Endothelial cell of hepatic sinusoid (primary cell): ENCODE data around the gene NDE1.

Experiments used
- in situ Hi-C: cut with HindIII; loops from 2 replicates; pipeline ENCODE4 v1.10.0; 2017; ENCODE audit warnings: low sequenced_read_pairs

The NDE1 gene

DNA sequence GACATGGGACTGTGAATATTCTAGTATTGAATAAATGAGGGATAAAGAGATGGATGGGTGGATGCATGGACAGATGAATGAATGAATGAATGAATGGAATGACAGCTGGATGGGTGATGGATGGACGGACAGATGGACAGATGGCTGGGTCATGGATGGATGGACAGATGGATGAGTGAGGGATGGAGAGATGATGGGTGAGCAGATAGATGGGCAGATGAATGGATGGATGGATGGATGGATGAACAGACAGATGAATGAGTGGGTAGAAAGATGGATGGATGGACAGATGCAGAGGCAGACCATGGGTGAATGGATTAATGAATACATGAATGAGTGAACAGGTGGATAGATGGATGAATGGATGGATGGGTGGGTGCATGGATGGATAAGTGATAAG is 110.1 kb downstream of the NDE1 start:
- in situ Hi-C loops: no loop called here

DNA sequence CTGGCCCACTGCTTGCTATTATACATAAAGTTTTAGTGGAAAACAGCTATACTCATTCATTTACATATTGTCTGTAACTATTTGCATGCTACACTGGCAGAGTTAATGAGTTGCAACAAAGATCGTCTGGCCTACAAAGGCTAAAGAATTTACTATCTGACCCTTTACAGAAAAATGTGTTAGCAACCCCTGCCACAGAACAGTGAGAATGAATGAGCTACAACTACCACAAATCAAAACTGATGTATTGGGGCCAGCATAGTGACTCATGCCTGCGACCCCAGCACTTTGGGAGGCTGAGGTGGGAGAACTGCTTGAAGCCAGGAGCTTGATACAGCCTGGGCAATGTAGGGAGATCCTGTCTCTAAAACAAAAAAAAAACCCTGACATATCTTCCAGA is 114.1 kb downstream of the NDE1 start:
- in situ Hi-C loops: no loop called here

DNA sequence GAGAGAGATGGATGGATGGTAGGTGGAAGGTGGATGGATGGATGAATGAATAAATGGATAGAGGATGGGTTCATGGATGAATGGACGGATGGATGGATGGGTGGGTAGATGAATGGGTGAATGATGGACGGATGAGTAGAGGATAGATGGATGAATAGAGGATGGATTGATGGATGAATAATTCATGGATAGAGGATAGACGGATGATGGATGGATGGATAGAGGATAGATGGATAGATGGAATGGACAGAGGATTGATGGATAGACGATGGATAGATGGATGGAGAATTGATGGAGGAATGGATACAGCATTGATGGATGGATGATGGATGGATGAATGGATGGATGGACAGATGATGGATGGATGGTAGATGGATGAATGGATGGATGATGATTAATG is 115.1 kb downstream of the NDE1 start:
- in situ Hi-C loops: no loop called here

DNA sequence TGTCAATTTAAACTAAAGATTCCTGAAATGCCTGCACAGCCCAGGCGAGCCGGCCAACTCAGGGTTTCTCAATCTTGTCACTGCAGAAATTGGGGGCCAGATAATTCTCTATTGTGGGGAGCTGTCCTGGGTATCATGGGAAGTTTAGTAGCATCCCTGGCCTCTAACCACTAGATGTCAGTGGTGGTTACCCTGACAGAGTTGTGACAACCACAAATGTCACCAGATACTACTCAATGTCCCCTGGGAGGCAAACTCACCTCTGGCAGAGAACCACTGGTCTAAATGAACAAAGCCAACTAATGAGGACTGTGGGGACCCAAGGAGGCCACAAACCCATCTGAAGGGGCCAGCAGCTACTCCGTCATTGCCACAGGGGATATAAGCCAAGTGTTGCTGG is 115.8 kb downstream of the NDE1 start:
- in situ Hi-C loops: no loop called here

DNA sequence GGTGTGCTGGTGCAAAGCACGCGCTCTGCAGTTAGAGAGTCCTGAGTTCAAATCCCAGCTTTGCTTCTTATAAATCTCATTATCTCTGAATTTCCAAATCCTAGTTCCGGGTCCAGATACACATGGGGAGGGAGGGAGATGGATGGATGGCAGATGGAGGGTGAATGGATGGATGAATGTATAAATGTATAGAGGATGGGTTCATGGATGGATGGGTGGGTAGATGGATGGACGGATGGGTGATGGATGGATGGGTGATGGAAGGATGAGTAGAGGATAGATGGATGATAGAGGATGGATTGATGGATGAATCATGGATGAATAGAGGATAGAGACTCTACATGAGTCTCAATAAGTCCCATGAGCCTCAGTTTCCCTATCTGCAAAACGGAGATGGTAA is 116.9 kb downstream of the NDE1 start:
- in situ Hi-C loops: no loop called here

DNA sequence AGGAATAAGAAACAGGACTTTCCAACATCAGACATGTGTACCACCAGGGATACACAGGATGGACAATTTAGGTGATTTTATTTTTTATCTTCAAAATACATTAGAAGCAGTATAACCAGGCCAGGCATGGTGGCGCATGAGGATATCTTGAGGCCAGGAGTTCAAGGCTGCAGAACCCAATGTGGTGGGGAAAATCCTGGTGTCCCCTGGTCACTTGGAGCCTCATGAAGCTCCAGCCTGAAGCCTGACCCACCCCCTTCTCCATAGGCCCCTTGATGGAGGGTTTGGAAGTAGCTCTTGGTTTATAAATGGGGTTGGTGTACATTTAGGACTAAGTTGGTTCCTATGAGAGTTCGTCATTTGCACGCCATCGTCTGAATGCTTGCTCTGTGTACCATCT is 118.2 kb downstream of the NDE1 start:
- in situ Hi-C loops: no loop called here

DNA sequence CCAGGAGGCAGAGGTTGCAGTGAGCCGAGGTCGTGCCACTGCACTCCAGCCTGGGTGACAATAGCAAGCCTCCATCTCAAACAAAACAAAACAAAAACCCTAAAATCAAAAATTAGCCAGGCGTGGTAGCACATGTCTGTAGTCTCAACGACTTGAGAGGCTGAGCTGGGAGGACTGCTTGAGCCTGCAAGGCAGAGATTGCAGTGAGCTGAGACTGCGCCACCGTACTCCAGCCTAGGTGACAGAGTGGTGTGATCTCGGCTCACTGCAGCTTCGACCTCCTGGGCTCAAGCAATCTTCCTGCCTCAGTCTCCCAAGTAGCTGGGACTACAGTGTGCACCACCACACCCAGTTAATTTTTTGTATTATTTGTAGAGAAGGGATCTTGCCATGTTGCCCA is 119.2 kb downstream of the NDE1 start:
- in situ Hi-C loops: no loop called here

DNA sequence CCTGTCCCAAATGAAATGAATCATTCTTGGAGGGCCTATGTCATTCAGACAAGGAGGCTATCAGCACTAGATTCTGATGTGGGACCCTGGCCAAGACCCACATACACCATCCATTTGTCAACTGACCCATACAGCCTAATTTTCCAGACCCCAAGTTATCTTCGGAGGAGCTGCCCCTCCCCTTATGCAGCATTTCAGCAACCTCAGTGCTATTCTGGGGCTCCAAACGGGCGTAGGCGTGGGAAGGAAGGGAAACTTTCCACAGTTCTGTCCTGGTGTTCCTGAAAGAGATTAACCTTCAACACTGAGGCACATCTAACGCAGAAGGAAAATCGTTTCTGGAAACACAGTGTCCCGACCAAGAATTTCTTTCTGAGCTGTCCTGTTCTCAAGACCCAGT is 120.1 kb downstream of the NDE1 start:
- in situ Hi-C loops: loop anchor here (5.0 kb wide), 1 partner anchor 57 kb away; no protein-coding TSS in a partner anchor

DNA sequence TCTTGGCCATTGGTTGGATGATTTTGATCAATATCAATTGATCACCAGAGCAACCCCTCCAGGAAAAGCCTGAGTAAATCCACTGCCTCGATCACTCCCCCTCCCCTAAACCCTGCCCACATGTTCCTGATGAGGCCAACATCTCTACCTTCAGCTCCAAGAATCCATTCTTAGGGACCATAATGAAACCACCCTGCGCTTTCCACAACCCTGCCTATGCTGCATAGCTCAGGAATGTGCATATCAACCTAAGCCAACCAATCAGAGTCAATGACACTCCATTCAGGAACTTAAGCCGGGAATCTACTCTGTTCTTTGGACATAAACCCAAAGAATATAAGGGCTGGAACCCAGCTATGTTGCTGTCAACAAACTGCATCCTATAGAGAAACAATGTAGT is 120.5 kb downstream of the NDE1 start:
- in situ Hi-C loops: loop anchor here (5.0 kb wide), 1 partner anchor 57 kb away; no protein-coding TSS in a partner anchor

DNA sequence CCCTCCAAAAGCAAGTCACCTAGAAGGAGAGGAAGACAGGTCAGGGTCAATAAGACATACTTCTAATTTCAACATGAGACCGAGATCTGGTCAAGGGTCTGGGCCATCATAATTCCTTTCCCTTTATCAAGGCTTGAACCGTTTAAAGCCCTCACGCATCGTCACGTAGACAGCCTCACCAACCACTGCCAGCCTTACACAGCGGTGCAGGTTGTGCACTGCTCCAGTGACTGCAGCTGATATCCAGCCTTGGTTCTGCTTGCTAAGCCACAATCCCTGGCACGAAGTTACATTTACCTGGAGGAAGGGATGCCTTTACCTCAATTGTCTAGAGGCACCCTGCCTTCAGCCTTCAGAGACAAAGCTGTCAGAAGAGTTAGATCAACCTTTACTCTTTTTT is 121.6 kb downstream of the NDE1 start:
- in situ Hi-C loops: loop anchor here (5.0 kb wide), 1 partner anchor 56 kb away; no protein-coding TSS in a partner anchor

DNA sequence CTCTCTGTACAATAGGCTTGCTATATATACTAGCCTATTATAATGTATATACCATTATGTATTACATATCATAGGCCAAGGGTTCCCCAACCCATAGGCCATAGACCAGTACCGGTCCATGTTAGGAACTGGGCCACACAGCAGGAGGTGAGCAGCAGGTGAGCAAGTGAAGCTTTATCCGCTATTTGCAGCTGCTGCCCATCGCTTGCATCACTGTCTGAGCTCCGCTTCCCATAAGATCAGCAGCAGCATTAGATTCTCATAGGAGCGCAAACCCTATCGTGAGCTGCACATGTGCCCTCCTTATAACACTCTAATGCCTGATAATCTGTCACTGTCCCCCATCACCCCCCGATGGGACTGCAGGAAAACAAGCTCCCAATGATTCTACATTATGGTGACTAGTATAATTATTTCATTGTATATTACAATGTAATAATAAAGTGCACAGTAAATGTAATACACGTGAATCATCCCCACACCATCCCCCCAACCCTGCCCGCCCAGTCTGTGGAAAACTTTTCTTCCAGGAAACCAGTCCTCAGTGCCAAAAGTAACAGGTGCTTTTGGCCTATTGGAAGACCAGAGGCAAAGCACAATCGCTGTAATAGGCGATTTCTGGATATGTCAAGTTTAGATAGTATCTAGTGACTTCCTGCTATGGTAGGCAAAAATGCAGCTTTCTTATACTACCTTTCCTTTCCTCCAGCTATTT is 122.7 kb downstream of the NDE1 start:
- in situ Hi-C loops: loop anchor here (5.0 kb wide), 1 partner anchor 55 kb away; no protein-coding TSS in a partner anchor

DNA sequence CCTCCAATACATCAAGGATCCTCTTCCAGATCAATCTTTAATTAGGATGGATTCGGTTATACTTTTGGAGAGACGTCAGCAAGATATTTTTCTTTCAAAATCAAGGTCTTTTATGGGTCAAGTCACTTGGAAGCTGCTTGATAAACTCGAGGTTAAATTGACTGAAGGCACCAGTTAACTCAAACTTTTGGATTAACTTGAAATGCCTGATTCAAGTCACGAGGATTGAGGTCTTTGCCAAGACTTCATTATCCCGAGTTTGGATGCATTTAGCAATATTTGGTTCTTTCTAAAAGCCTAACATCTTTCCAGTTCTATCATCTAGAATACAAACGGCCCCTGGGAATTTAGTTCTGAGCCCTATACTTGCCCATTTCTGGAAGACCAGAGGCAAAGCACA is 123.9 kb downstream of the NDE1 start:
- in situ Hi-C loops: loop anchor here (5.0 kb wide), 1 partner anchor 53 kb away; no protein-coding TSS in a partner anchor

DNA sequence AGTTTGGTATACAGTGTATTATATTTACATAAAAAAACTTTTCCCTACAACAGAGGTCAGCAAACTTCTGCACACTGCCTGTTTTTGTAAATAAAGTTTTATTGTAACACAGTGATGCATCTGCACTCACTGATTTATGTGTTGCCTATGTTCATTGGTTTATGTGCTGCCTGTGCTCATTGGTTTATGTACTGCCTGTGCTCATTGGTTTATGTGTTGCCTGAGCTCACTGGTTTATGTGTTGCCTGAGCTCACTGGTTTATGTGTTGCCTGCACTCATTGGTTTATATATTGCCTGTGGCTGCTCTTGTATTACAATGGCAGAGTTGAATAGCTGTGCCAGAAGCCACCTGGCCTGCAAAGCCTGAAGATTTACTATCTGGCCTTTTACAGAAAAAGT is 125.2 kb downstream of the NDE1 start:
- in situ Hi-C loops: no loop called here

DNA sequence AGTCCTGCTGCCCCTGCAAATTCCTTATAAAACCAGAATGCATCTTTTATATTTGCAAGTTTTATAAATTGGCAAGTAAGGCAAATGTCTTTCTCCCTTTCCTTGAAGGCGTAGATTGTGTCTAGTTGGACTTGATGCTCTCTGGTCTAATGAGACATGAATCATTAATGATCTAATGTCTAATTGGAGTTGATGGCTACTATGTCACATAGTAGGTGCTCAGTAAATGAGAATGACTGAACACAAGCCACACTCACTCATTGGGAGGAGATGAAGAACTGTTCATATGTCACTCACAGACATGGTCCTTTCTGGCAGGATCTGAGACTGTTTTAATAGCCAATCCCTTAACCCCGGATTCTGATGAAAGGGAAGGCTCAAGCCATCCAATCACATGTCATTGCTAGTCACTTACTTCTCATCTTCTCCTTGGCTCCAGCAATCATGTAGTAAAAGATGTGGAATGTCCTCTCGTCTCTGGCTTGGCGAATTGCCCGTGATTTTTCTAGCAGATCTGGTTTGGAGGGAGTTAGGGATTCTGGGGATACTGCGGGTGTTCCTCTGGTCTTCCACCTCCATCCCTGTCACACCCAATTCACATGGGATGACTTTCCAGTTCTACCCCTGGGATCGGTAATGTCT is 125.7 kb downstream of the NDE1 start:
- in situ Hi-C loops: no loop called here
